ENCODE results near the gene STXBP5L. TPM values are rescaled to one million over a fixed set of nuclear protein-coding genes. Genes with fewer than 3 reads are reported as not detected.
"Not testable (repeated sequence)": the region's sequence is repeated elsewhere in the genome, so short reads cannot be mapped to it uniquely, and the experiment has no call there.

STXBP5L gene
- total RNA-seq, 4 donors from 2014 or later = 0.29 to 0.99 (median 0.56) TPM

DNA sequence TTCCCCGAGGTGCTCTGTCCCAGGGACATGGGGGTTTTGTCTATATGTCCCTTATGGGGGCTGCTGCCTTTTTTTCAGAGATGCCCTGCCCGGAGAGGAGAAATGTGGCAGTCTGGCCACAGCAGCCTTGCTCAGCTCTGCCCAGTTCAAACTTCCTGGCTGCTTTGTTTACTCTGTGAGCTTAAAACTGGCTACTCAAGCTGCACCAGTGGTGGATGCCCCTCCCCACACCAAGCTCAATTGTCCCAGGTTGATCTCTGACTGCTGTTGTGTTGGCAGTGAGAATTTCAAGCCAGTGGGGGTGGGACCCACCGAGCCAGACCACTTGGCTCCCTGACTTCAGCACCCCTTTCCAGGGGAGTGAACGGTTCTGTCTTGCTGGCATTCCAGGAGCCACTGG lies 188.9 kb downstream of the STXBP5L start:
- WGBS = 34% methylated on average over 4 of the region's 4 CpGs
- Histone ChIP-seq H3K4me1 (no peaks in the 10 kb centered on the region), H3K4me3 (no peak overlapping the region), H3K9me3 (no peaks in the 10 kb centered on the region), H3K27me3 (no peaks in the 10 kb centered on the region), H3K27ac (replicated peaks in 1 of 4) (no peak overlapping the region), H3K36me3 (no peaks in the 10 kb centered on the region)
- TF ChIP-seq POLR2A (IDR thresholded peaks at IDR 0.05; ENCODE audit: low read depth) (no peak), EP300 (IDR thresholded peaks at IDR 0.05) (no peak), POLR2AphosphoS5 (IDR thresholded peaks at IDR 0.05) (no peak)
- TF ChIP-seq, protein P1, sequence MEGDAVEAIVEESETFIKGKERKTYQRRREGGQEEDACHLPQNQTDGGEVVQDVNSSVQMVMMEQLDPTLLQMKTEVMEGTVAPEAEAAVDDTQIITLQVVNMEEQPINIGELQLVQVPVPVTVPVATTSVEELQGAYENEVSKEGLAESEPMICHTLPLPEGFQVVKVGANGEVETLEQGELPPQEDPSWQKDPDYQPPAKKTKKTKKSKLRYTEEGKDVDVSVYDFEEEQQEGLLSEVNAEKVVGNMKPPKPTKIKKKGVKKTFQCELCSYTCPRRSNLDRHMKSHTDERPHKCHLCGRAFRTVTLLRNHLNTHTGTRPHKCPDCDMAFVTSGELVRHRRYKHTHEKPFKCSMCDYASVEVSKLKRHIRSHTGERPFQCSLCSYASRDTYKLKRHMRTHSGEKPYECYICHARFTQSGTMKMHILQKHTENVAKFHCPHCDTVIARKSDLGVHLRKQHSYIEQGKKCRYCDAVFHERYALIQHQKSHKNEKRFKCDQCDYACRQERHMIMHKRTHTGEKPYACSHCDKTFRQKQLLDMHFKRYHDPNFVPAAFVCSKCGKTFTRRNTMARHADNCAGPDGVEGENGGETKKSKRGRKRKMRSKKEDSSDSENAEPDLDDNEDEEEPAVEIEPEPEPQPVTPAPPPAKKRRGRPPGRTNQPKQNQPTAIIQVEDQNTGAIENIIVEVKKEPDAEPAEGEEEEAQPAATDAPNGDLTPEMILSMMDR (IDR thresholded peaks at IDR 0.05) = no peak
- no peak for DNase-seq (ENCODE audit: extremely low spot score)
- intact Hi-C loops (cut with DNase I) = no loop called here

DNA sequence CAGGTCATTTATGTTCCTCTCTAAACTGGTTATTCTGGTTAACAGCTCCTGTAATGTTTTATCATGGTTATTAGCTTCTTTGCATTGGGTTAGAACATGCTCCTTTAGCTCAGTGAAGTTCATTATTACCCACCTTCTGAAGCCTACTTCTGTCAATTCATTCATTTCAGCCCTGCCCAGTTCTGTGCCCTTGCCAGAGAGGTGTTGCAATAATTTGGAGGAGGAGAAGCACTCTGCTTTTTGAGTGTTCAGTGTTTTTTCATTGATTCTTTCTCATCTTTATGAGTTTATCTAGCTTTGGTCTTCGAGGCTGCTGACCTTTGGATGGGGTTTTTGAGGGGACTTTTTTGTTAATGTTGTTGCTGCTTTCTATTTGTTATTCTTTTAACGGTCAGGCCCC lies 203.1 kb downstream of the STXBP5L start:
- H3K36me3 ChIP-seq; H3K27ac ChIP-seq (replicated peaks in 1 of 4); intact Hi-C loops (cut with DNase I); DNase-seq (ENCODE audit: extremely low spot score); H3K9me3 ChIP-seq; H3K27me3 ChIP-seq; H3K4me3 ChIP-seq; H3K4me1 ChIP-seq: not testable (repeated sequence)
- WGBS = 66% methylated on average over 2 of the region's 2 CpGs

DNA sequence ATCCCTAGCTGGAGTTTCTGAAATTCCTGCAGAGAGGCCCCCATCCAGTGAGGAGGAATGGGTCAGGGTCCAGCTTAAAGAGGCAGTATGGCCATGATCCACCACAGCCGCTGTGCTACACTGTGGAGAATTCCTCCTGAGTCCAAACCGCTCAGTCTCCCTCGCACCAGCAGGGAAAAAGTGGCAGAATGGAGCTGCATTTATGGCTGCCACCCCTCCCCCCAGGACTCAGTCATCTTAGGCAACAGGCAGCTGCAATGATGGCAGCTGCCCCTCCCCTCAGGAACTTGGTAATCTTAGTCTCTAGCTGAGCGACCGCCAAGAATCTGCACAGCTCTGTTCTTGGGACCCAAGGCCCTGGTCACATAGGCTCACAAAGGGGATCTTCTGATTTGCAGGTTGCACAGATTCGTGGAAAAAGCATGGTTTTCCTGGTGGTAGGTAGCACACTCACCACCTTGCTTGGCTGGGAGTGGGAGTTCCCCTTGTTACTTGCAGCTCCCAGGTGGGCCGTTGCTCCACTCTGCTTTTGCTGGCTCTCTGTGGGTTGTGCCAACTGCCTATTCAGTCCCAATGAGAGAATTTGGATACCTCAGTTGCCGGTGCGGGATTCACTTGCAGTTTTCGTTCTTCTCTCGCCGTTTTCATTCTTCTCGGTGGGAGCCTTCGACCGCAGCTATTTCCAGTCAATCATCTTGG lies 204.1 kb downstream of the STXBP5L start:
- intact Hi-C loops (cut with DNase I) = no loop called here
- H3K27ac ChIP-seq (replicated peaks in 1 of 4) = no peak overlapping the region
- H3K4me1 ChIP-seq = no peaks in the 10 kb centered on the region
- H3K9me3 ChIP-seq = no peaks in the 10 kb centered on the region
- H3K4me3 ChIP-seq = no peak overlapping the region
- DNase-seq (ENCODE audit: extremely low spot score) = no peak
- 91% methylated on average over 13 of the region's 15 CpGs for WGBS
- no peaks in the 10 kb centered on the region for H3K36me3 ChIP-seq
- TF ChIP-seq POLR2A (IDR thresholded peaks at IDR 0.05; ENCODE audit: low read depth) (no peak), POLR2AphosphoS5 (IDR thresholded peaks at IDR 0.05) (no peak)
- TF ChIP-seq, protein P1 (IDR thresholded peaks at IDR 0.05) = no peak
- no peaks in the 10 kb centered on the region for H3K27me3 ChIP-seq

DNA sequence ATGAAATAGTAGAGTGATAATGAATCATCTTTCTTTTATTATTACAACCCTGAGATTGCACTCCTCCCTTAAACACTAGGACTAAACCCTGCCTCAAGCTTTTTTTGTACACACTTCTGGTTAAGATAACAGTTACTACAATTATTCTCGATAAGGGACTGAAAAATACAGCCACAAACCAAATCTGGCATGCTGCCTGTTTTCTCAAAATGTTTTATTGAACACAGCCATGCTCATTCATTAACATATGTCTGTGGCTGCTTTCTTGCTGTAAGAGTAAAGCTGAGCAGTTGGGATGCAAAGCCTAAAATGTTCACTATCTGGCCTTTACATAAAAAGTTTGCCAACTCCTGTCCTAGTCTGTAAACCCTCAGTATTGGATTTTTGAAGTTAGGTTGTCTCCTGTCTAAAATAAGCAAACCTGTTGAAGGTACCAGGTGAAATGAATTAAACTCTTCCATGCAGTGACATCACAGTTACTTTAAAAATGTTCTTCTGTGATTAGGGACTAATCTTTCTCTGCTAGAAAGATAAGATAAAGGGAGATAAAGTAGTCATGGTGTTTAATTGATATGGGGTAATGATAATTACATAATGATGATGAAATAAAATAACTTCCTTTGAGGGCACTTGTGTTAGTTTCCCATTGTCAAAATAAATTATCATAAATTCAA lies 218.2 kb downstream of the STXBP5L start:
- H3K4me3 ChIP-seq = no peak overlapping the region
- H3K9me3 ChIP-seq = no peaks in the 10 kb centered on the region
- no peak overlapping the region for H3K27ac ChIP-seq (replicated peaks in 1 of 4)
- H3K27me3 ChIP-seq = no peaks in the 10 kb centered on the region
- intact Hi-C loops (cut with DNase I) = no loop called here
- no peaks in the 10 kb centered on the region for H3K36me3 ChIP-seq
- DNase-seq (ENCODE audit: extremely low spot score) = no peak
- no peaks in the 10 kb centered on the region for H3K4me1 ChIP-seq
- WGBS = 50% methylated on average over 1 of the region's 1 CpG
- TF ChIP-seq POLR2AphosphoS5 (IDR thresholded peaks at IDR 0.05) (no peak), POLR2A (IDR thresholded peaks at IDR 0.05; ENCODE audit: low read depth) (no peak), EP300 (IDR thresholded peaks at IDR 0.05) (no peak)
- TF ChIP-seq, protein P1 (IDR thresholded peaks at IDR 0.05) = no peak

DNA sequence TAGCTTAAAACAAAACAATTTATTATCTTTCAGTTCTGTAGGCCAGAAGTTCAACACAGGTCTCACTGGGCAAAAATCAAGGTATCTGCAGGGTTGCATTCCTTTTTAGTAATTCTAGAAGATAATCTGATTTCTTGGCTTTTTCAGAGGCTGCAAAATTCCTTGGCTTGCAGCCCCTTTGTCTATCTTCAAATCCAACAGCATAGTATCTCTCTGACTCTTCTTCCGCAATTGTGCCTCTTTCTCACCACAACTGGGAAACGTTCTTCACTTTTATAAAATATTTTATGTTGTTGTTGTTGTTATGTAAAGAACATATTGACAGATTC lies 218.7 kb downstream of the STXBP5L start:
- DNase-seq (ENCODE audit: extremely low spot score) = no peak
- Histone ChIP-seq H3K4me3 (no peak overlapping the region), H3K4me1 (no peaks in the 10 kb centered on the region), H3K9me3 (no peaks in the 10 kb centered on the region), H3K27ac (replicated peaks in 1 of 4) (no peak overlapping the region), H3K36me3 (no peaks in the 10 kb centered on the region), H3K27me3 (no peaks in the 10 kb centered on the region)
- 83% methylated on average over 2 of the region's 2 CpGs for WGBS
- TF ChIP-seq, protein P1 (IDR thresholded peaks at IDR 0.05) = no peak
- no peak for TF ChIP-seq POLR2AphosphoS5 (IDR thresholded peaks at IDR 0.05)
- TF ChIP-seq POLR2A (IDR thresholded peaks at IDR 0.05; ENCODE audit: low read depth) = no peak
- TF ChIP-seq EP300 (IDR thresholded peaks at IDR 0.05) = no peak
- intact Hi-C loops (cut with DNase I) = no loop called here

Data from esophagus muscularis mucosa (tissue), 4 donors.